Measurements from ENCODE around the gene SLC17A2. TPM values are rescaled to one million over a fixed set of nuclear protein-coding genes. Genes with fewer than 3 reads are reported as not detected.

SLC17A2 gene
- total and polyA plus RNA-seq, 9 donors: not detected

DNA sequence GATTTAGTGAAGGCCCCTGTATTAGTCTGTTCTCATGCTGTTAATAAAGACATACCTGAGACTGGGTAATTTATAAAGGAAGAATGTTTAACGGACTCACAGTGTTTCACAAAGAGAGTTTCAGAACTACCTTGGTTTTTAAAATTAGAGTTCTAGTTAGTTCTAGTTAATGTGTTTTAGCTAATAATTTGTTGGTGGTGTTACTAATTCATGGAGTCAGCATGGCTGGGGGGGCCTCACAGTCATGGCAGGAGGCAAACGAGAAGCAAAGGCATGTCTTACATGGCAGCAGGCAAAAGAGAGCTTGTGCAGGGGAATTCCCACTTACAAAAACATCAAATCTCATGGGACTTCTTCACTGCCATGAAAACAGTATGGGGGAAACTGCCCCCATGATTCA is 44.4 kb downstream of the SLC17A2 start:
- DNase-seq: no peak
- Histone ChIP-seq H3K4me1 (ENCODE audit: insufficient read depth) (no peaks in the 10 kb centered on the region), H3K27ac (no peak overlapping the region), H3K4me3 (no peak overlapping the region), H3K9me3 (no peaks in the 10 kb centered on the region), H3K27me3 (no peaks in the 10 kb centered on the region), H3K36me3 (no peaks in the 10 kb centered on the region)
- intact Hi-C loops (cut with DNase I): no loop called here
- TF ChIP-seq CTCF (IDR thresholded peaks at IDR 0.05) (no peak), POLR2A (IDR thresholded peaks at IDR 0.05) (no peak), EP300 (IDR thresholded peaks at IDR 0.05) (no peak)
- WGBS, 3 donors: 91 to 95% (median 95%) methylated on average over 2 of the region's 2 CpGs

- no peaks in the 10 kb centered on the region for H3K4me1 ChIP-seq (ENCODE audit: insufficient read depth)
- H3K9me3 ChIP-seq: no peaks in the 10 kb centered on the region
- H3K4me3 ChIP-seq: no peak overlapping the region
- no peak overlapping the region for H3K27ac ChIP-seq
- no peak for TF ChIP-seq EP300 (IDR thresholded peaks at IDR 0.05)
- TF ChIP-seq POLR2A (IDR thresholded peaks at IDR 0.05): no peak
- no peaks in the 10 kb centered on the region for H3K36me3 ChIP-seq
- no peak for DNase-seq
- no peaks in the 10 kb centered on the region for H3K27me3 ChIP-seq
- intact Hi-C loops (cut with DNase I): no loop called here
- 24 to 44% (median 33%) methylated on average over 2 of the region's 2 CpGs for WGBS, 3 donors
Observed at GRCh38 chr6:25883991-25884390, 46.5 kb downstream of the SLC17A2 start.

GRCh38 chr6:25883536-25883935 is 47.0 kb downstream of the SLC17A2 start:
- Histone ChIP-seq H3K36me3 (no peaks in the 10 kb centered on the region), H3K4me3 (no peak overlapping the region), H3K27ac (no peak overlapping the region), H3K9me3 (no peaks in the 10 kb centered on the region), H3K27me3 (no peaks in the 10 kb centered on the region), H3K4me1 (ENCODE audit: insufficient read depth) (no peaks in the 10 kb centered on the region)
- intact Hi-C loops (cut with DNase I): no loop called here
- WGBS, 3 donors: 81 to 97% (median 87%) methylated on average over 1 of the region's 1 CpG
- no peak for DNase-seq
- TF ChIP-seq EP300 (IDR thresholded peaks at IDR 0.05) (no peak), POLR2A (IDR thresholded peaks at IDR 0.05) (no peak), CTCF (IDR thresholded peaks at IDR 0.05) (no peak)

DNA sequence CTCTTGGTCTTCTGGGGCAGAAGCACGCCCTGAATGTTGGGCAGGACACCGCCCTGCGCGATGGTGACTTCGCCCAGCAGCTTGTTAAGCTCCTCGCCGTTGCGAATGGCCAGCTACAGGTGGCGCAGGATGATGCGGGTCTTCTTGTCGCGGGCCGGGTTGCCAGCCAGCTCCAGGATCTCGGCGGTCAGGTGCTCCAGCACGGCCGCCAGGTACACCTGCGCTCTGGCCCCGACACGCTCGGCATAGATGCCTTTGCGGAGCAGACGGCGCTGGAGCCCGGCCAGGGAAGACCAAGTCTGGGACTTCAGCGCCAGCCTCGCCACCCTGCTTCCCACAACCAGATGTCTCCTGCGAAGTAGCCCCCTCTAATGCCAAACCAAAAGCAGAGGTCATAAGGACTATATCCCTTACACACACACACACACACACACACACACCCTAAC is 48.4 kb downstream of the SLC17A2 start:
- WGBS, 3 donors: 29 to 71% (median 57%) methylated on average over 27 to 28 of the region's 28 CpGs
- Histone ChIP-seq H3K4me3 (no peak overlapping the region), H3K9me3 (no peaks in the 10 kb centered on the region), H3K36me3 (no peaks in the 10 kb centered on the region), H3K27me3 (no peaks in the 10 kb centered on the region), H3K4me1 (ENCODE audit: insufficient read depth) (no peaks in the 10 kb centered on the region), H3K27ac (no peak overlapping the region)
- TF ChIP-seq POLR2A (IDR thresholded peaks at IDR 0.05) (no peak), EP300 (IDR thresholded peaks at IDR 0.05) (no peak), CTCF (IDR thresholded peaks at IDR 0.05) (no peak)
- DNase-seq: peak in 4 of 5 donors; percentile 8 to 41 (median 12)
- intact Hi-C loops (cut with DNase I): no loop called here

GRCh38 chr6:25880601-25881000 is 49.9 kb downstream of the SLC17A2 start:
- no peaks in the 10 kb centered on the region for H3K27me3 ChIP-seq
- no peak overlapping the region for H3K27ac ChIP-seq
- WGBS, 3 donors: 84 to 86% (median 85%) methylated on average over 4 of the region's 4 CpGs
- H3K4me1 ChIP-seq (ENCODE audit: insufficient read depth): peaks cover 3% of the 10 kb centered on the region
- no peaks in the 10 kb centered on the region for H3K9me3 ChIP-seq
- H3K4me3 ChIP-seq: no peak overlapping the region
- H3K36me3 ChIP-seq: no peaks in the 10 kb centered on the region
- DNase-seq: no peak
- intact Hi-C loops (cut with DNase I): no loop called here
- no peak for TF ChIP-seq EP300 (IDR thresholded peaks at IDR 0.05)
- no peak for TF ChIP-seq POLR2A (IDR thresholded peaks at IDR 0.05)
- no peak for TF ChIP-seq CTCF (IDR thresholded peaks at IDR 0.05)

All from ovary (tissue), 9 donors.